Lower leg skin (tissue), 4 donors: ENCODE results near the gene ADARB2. TPM values are rescaled to one million over a fixed set of nuclear protein-coding genes. Genes with fewer than 3 reads are reported as not detected.
A peak's percentile ranks its signal among the peaks of the same experiment; 100 is the strongest.

Experiments used
- DNase-seq, 2 donors: peaks; one replicate each; pipeline ENCODE4 v3.0.0-alpha.2; 2019; ENCODE audit warnings: low spot score in 2 of 2
- H3K4me3 ChIP-seq: fragments of 200-600 bp; sonication (generic); 2 replicates; pipeline ENCODE4 v1.5.1; 2017; ENCODE audit warnings: mild to moderate bottlenecking, low read depth; ENCODE audit not compliant: poor library complexity, severe bottlenecking
- POLR2A ChIP-seq, 2 donors: fragments of 450-650 bp; IDR thresholded peaks; one replicate each; pipeline ENCODE4 v1.6.1; 2016 to 2017; ENCODE audit warnings: antibody characterized with exemption in 2 of 2, mild to moderate bottlenecking in 1 of 2, moderate library complexity in 1 of 2
- WGBS, 2 donors: methylation state at CpG; one replicate each; pipeline ENCODE4 v1.1.5; 2018; 5-methylcytosine and 5-hydroxymethylcytosine counted together
- intact Hi-C: fragments of 100-400 bp; cut with DNase I; formaldehyde crosslinking; loops from one replicate; pipeline ENCODE4 v1.15.0; 2023; ENCODE audit warnings: low total_unique reads
- total RNA-seq, 4 donors: library from RNA; depleted of rRNA; stranded (reverse); fragments of >200 nt; gene quantifications; one replicate each; pipeline ENCODE4 v1.1.0, GENCODE V29; 2016
- TF ChIP-seq, protein P1 (sequence below), 3 donors: fragments of 450-650 bp; IDR thresholded peaks; one replicate each; pipeline ENCODE4 v1.5.1; 2016; ENCODE audit warnings: antibody characterized with exemption in 3 of 3, mild to moderate bottlenecking in 3 of 3, moderate library complexity in 2 of 3

Gene ADARB2
- total RNA-seq, 4 donors from 2014 or later, result 0.72 to 3.6 (median 1.8) TPM

DNA sequence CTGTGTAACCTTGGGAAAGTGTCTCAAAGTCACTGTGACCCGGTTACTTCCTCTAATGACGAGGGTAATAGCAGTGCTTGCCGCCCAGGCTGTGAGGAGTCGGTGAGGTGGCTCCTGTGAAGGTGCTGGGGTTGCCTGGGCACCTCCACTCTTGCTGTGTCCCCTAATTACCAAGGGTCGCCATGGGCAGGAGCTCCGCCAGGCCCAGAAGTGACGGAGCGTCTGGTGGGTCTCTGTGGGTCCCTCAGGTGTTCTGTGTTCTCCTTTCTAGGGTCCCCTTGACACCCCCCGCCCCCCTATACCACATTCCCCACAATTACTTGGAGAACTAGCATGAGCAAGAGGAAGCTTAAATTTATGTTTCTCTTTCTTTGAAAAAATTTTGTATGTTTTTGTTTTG is 519.7 kb downstream of the ADARB2 start:
- intact Hi-C loops, result no loop called here
- TF ChIP-seq POLR2A (IDR thresholded peaks at IDR 0.05), result no peak
- TF ChIP-seq, protein P1, sequence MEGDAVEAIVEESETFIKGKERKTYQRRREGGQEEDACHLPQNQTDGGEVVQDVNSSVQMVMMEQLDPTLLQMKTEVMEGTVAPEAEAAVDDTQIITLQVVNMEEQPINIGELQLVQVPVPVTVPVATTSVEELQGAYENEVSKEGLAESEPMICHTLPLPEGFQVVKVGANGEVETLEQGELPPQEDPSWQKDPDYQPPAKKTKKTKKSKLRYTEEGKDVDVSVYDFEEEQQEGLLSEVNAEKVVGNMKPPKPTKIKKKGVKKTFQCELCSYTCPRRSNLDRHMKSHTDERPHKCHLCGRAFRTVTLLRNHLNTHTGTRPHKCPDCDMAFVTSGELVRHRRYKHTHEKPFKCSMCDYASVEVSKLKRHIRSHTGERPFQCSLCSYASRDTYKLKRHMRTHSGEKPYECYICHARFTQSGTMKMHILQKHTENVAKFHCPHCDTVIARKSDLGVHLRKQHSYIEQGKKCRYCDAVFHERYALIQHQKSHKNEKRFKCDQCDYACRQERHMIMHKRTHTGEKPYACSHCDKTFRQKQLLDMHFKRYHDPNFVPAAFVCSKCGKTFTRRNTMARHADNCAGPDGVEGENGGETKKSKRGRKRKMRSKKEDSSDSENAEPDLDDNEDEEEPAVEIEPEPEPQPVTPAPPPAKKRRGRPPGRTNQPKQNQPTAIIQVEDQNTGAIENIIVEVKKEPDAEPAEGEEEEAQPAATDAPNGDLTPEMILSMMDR (IDR thresholded peaks at IDR 0.05), result no peak
- DNase-seq, result peak in 1 of 2 donors; percentile 76
- 87 to 92% methylated on average over 9 of the region's 9 CpGs for WGBS, 2 donors
- H3K4me3 ChIP-seq, result no peak overlapping the region

DNA sequence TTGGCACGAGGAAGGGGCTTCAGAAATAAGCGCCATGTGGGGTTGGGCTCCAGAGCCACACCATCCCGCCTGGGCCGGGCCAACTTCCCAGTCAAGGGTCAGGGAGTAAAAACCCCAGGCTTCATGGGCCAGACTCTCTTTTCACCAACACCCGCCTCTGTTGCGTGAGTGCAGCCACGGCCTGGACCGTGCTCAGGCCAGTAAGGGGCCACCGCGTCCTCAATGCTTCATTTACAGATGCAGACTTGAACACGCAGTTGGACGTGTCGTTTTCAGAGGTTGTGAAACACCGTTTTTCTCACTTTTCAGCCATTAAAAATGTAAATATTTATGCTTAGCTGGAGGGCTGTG is 520.1 kb downstream of the ADARB2 start:
- H3K4me3 ChIP-seq, result no peak overlapping the region
- TF ChIP-seq, protein P1 (IDR thresholded peaks at IDR 0.05), result no peak
- no peak for TF ChIP-seq POLR2A (IDR thresholded peaks at IDR 0.05)
- 89 to 96% methylated on average over 14 of the region's 14 CpGs for WGBS, 2 donors
- intact Hi-C loops, result no loop called here
- peak in 1 of 2 donors; percentile 80 for DNase-seq

DNA sequence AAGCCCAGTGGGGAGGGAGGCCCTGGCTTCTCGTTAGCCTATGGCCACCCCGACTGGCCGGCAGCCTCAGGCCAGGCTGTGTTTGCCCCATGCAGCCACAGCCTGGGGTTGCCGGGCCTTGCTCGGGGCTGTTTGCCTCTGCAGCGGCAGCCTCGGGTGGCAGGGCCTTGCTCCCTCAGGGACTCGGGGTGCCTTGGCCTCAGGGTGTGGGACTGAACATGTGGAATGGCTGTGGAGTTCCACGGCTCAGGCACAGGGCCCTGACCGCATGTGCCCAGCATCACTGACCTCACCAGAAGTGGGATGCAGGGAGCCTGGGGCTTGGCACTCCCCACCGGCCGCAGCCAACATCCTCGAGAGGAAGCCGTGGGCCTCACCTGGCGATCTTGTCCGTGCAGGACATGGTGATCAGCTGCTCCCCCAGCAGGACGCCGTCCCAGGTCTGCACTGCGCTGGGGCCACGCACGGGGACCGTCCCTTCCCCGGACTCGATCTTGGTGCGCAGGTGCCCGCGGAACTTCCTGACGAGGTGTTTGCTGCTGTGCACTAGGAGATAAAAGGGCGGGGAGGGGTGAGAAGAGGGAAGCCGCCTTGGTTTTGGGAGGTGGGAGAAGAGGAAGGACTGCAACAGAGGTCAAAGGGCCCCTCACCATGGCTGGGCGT is 520.6 kb downstream of the ADARB2 start:
- 92 to 93% methylated on average over 25 to 28 of the region's 31 CpGs for WGBS, 2 donors
- intact Hi-C loops, result no loop called here
- TF ChIP-seq, protein P1 (IDR thresholded peaks at IDR 0.05), result no peak
- TF ChIP-seq POLR2A (IDR thresholded peaks at IDR 0.05), result no peak
- peak in 1 of 2 donors; percentile 80 for DNase-seq
- no peak overlapping the region for H3K4me3 ChIP-seq

DNA sequence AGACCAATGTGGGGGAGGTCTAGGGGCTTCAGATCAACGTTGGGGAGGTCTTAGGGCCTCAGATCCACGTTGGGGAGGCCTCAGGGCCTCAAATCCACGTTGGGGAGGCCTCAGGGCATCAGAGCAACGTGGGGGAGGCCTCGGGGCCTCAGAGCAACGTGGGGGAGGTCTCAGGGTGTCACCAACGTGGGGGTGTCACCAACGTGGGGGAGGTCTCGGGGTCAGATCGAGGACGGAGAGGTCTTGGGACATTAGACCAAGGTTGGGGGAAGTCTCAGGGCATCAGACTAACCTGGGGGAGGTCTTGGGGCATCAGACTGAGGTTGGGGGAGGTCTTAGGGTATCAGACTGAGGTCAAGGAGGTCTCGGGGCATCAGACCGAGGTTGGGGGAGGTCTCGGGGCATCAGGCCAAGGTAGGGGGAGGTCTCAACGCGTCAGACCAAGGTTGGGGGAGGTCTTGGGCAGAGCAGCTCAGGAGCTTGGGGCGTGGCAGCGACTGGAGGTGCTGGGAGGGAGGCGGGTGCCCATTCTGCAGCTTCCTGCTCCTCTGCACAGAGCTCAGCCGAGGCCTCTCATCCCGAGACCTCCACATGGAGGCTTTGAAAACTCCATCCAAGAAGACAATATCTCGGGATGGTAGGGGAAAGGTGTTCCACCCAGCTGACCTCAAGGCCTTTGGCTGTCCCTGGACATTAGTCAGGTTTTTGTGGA is 521.3 kb downstream of the ADARB2 start:
- 76 to 82% methylated on average over 22 of the region's 22 CpGs for WGBS, 2 donors
- H3K4me3 ChIP-seq, result no peak overlapping the region
- intact Hi-C loops, result no loop called here
- no peak for TF ChIP-seq POLR2A (IDR thresholded peaks at IDR 0.05)
- TF ChIP-seq, protein P1 (IDR thresholded peaks at IDR 0.05), result no peak
- peak in 1 of 2 donors; percentile 74 for DNase-seq

DNA sequence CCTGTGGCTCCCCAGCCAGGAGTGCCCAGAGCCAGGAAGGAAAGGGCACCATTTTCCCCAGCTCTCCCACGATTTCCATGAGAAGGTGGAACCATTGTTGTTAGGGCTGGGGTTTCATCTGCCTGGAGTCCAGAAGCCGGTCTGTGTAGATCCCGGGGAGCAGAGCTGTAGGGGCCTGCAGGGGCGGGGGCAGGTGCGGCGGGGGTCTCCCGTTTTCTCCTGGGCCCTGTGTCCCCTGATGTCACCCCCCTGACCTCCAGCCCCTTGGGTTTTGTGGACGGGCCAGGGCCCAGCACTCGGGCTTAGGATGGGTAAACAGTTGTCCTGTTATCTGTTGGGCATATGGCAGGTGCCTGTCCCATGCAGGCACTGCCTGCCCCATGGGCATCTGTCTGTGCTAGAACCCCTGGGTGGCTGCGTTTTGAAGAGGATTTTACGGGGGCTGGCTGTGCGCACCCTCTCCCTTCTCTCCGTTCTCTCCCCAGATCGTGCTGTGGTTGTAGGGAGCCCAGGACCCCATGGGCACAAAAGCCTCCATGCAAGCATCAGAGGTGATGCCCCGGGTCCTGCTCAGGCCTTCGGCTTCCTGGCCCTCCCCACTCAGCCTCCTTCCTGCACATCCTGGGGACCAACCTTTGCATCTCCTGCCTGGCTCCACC is 522.3 kb downstream of the ADARB2 start:
- peak in 1 of 2 donors; percentile 77 for DNase-seq
- no peak overlapping the region for H3K4me3 ChIP-seq
- TF ChIP-seq POLR2A (IDR thresholded peaks at IDR 0.05), result no peak
- TF ChIP-seq, protein P1 (IDR thresholded peaks at IDR 0.05), result no peak
- intact Hi-C loops, result no loop called here
- 87 to 88% methylated on average over 16 of the region's 16 CpGs for WGBS, 2 donors
